HepG2 (cell line): ENCODE results near the gene IKBKE.

Experiments used
- GTF2F1 ChIP-seq: fragments of 150-350 bp; IDR thresholded peaks from 2 replicates; pipeline ENCODE4 v1.6.1; 2014; ENCODE audit warnings: low read length
- HOXA7 ChIP-seq: sonication (generic); formaldehyde crosslinking; IDR thresholded peaks from 2 replicates; pipeline ENCODE4 v1.8.1; 2022; ENCODE audit warnings: mild to moderate bottlenecking, missing genetic modification reagents, moderate library complexity
- KLF13 ChIP-seq: sonication (generic); formaldehyde crosslinking; IDR thresholded peaks from 2 replicates; pipeline ENCODE4 v1.4.0; 2020; ENCODE audit warnings: mild to moderate bottlenecking, missing genetic modification reagents
- ZNF724P ChIP-seq: sonication (generic); formaldehyde crosslinking; IDR thresholded peaks from 2 replicates; pipeline ENCODE4 v1.8.0; 2022; ENCODE audit warnings: missing genetic modification reagents, borderline replicate concordance
- TF ChIP-seq, protein P1 (sequence below): sonication (generic); formaldehyde crosslinking; IDR thresholded peaks from 2 replicates; pipeline ENCODE4 v1.8.1; 2023; ENCODE audit warnings: missing genetic modification reagents, inconsistent platforms, borderline replicate concordance
- TF ChIP-seq, protein P2 (sequence below): sonication (generic); formaldehyde crosslinking; conservative IDR thresholded peaks from 2 replicates; pipeline ENCODE4 v1.4.0; 2020; ENCODE audit warnings: missing genetic modification reagents
- TF ChIP-seq, protein P3 (sequence below): sonication (generic); formaldehyde crosslinking; IDR thresholded peaks from 2 replicates; pipeline ENCODE4 v1.4.0; 2020; ENCODE audit warnings: missing genetic modification reagents, borderline replicate concordance

DNA sequence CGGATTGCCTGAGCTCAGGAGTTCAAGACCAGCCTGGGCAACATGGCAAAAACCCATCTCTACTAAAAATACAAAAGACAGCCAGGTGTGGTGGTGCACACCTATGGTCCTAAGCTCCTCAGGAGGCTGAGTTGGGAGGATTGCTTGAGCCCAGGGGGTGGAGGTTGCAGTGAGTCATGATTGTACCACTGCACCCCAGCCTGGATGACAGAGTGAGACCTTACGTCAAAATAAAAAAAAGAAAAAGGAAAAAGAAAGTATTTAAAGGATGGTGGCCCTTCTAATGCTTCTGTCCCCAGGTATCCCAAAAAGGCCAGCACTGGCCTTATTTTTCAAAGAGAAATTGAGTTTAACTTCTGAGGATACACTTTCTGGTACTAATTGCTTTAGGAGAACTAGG is 1.7 kb downstream of the IKBKE start:
- TF ChIP-seq, protein P1, sequence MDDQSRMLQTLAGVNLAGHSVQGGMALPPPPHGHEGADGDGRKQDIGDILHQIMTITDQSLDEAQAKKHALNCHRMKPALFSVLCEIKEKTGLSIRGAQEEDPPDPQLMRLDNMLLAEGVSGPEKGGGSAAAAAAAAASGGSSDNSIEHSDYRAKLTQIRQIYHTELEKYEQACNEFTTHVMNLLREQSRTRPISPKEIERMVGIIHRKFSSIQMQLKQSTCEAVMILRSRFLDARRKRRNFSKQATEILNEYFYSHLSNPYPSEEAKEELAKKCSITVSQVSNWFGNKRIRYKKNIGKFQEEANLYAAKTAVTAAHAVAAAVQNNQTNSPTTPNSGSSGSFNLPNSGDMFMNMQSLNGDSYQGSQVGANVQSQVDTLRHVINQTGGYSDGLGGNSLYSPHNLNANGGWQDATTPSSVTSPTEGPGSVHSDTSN (CRISPR knock-in tag) = no peak
- TF ChIP-seq, protein P2, sequence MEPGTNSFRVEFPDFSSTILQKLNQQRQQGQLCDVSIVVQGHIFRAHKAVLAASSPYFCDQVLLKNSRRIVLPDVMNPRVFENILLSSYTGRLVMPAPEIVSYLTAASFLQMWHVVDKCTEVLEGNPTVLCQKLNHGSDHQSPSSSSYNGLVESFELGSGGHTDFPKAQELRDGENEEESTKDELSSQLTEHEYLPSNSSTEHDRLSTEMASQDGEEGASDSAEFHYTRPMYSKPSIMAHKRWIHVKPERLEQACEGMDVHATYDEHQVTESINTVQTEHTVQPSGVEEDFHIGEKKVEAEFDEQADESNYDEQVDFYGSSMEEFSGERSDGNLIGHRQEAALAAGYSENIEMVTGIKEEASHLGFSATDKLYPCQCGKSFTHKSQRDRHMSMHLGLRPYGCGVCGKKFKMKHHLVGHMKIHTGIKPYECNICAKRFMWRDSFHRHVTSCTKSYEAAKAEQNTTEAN (CRISPR knock-in tag) = no peak
- TF ChIP-seq, protein P3, sequence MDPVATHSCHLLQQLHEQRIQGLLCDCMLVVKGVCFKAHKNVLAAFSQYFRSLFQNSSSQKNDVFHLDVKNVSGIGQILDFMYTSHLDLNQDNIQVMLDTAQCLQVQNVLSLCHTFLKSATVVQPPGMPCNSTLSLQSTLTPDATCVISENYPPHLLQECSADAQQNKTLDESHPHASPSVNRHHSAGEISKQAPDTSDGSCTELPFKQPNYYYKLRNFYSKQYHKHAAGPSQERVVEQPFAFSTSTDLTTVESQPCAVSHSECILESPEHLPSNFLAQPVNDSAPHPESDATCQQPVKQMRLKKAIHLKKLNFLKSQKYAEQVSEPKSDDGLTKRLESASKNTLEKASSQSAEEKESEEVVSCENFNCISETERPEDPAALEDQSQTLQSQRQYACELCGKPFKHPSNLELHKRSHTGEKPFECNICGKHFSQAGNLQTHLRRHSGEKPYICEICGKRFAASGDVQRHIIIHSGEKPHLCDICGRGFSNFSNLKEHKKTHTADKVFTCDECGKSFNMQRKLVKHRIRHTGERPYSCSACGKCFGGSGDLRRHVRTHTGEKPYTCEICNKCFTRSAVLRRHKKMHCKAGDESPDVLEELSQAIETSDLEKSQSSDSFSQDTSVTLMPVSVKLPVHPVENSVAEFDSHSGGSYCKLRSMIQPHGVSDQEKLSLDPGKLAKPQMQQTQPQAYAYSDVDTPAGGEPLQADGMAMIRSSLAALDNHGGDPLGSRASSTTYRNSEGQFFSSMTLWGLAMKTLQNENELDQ (CRISPR knock-in tag) = no peak
- TF ChIP-seq GTF2F1 = no peak
- no peak for TF ChIP-seq HOXA7 (CRISPR knock-in tag)
- no peak for TF ChIP-seq ZNF724P (CRISPR knock-in tag)
- TF ChIP-seq KLF13 = no peak
